IPS DF 19.7 (cell line): ENCODE measurements around the gene OR10C1.
"Not testable (repeated sequence)": the region's sequence is repeated elsewhere in the genome, so short reads cannot be mapped to it uniquely, and the experiment has no call there.

Experiments used
- DNase-seq: peaks from one replicate; pipeline ENCODE4 v3.0.0-alpha.2; 2013; ENCODE audit warnings: low read depth, low spot score

OR10C1 gene

GRCh38 chr6:29439006-29439405 is at the start of gene OR10C1:
OR10C1 (plus strand) TSS chr6:29439306; CDS start chr6:29440016, 710 bp downstream.
- DNase-seq: no peak

GRCh38 chr6:29395331-29395730 is 43.8 kb upstream of the OR10C1 start, which contains the start of gene OR12D2:
OR12D2 (plus strand) TSS chr6:29395631; CDS start chr6:29396700, 1,069 bp downstream.
- DNase-seq: no peak

- no peak for DNase-seq
Measured at GRCh38 chr6:29399525-29399924, 39.6 kb upstream of the OR10C1 start.

- no peak for DNase-seq
Measured at GRCh38 chr6:29403801-29404200, 35.3 kb upstream of the OR10C1 start.

GRCh38 chr6:29414588-29414987 is 24.5 kb upstream of the OR10C1 start, which contains the start of gene OR12D1:
OR12D1 (plus strand) TSS chr6:29414928.
- DNase-seq: no peak

- DNase-seq: no peak
Measured at GRCh38 chr6:29419516-29419915, 19.6 kb upstream of the OR10C1 start.

- DNase-seq: peak; percentile 47
Measured at GRCh38 chr6:29424168-29424567, 14.9 kb upstream of the OR10C1 start.

GRCh38 chr6:29424575-29424974 is 14.5 kb upstream of the OR10C1 start:
- DNase-seq: no peak

- DNase-seq: no peak
Measured at GRCh38 chr6:29425075-29425474, 14.0 kb upstream of the OR10C1 start.

GRCh38 chr6:29426654-29427053 is 12.5 kb upstream of the OR10C1 start:
- no peak for DNase-seq

GRCh38 chr6:29436730-29437129 is 2.4 kb upstream of the OR10C1 start:
- not testable (repeated sequence) for DNase-seq

GRCh38 chr6:29442719-29443118 is 3.6 kb downstream of the OR10C1 start:
- DNase-seq: no peak

- not testable (repeated sequence) for DNase-seq
Measured at GRCh38 chr6:29444031-29444430, 4.9 kb downstream of the OR10C1 start.

- DNase-seq: peak; percentile 60
Measured at GRCh38 chr6:29447670-29448069, 8.6 kb downstream of the OR10C1 start.

- no peak for DNase-seq
Measured at GRCh38 chr6:29451471-29452193, 12.5 kb downstream of the OR10C1 start.

- no peak for DNase-seq
Measured at GRCh38 chr6:29456971-29457370, 17.9 kb downstream of the OR10C1 start, which contains the start of the genes OR11A1 and OR2H1. OR11A1 (minus strand) TSS chr6:29457071; CDS start chr6:29427641, 29,430 bp downstream. OR2H1 (plus strand) TSS chr6:29457155; CDS start chr6:29461770, 4,615 bp downstream.

- DNase-seq: no peak
Measured at GRCh38 chr6:29461021-29461814, 22.1 kb downstream of the OR10C1 start.

- no peak for DNase-seq
Measured at GRCh38 chr6:29462022-29462421, 22.9 kb downstream of the OR10C1 start.

GRCh38 chr6:29465279-29465678 is 26.2 kb downstream of the OR10C1 start:
- DNase-seq: no peak

GRCh38 chr6:29465801-29466200 is 26.7 kb downstream of the OR10C1 start:
- DNase-seq: no peak

- no peak for DNase-seq
Measured at GRCh38 chr6:29466241-29466640, 27.1 kb downstream of the OR10C1 start.

GRCh38 chr6:29474996-29475395 is 35.9 kb downstream of the OR10C1 start:
- DNase-seq: no peak
